NK-92 treated with Interleukin-12 subunit alpha and Interleukin-12 subunit beta, amount 100 ng/mL, for 24 hours (cell line): ENCODE results near the gene ABRAXAS1.

Source experiments
- DNase-seq: peaks from one replicate; lab custom pipeline; 2025; lab: John Stamatoyannopoulos, UW

ABRAXAS1 gene

GRCh38 chr4:83454686-83455085, 30.2 kb downstream of the ABRAXAS1 start:
- no peak for DNase-seq

GRCh38 chr4:83449009-83449408, 35.9 kb downstream of the ABRAXAS1 start:
- DNase-seq, result no peak

- no peak for DNase-seq
Observed at GRCh38 chr4:83440899-83441298, 44.0 kb downstream of the ABRAXAS1 start.

GRCh38 chr4:83440148-83440814, 44.6 kb downstream of the ABRAXAS1 start:
- no peak for DNase-seq

DNA sequence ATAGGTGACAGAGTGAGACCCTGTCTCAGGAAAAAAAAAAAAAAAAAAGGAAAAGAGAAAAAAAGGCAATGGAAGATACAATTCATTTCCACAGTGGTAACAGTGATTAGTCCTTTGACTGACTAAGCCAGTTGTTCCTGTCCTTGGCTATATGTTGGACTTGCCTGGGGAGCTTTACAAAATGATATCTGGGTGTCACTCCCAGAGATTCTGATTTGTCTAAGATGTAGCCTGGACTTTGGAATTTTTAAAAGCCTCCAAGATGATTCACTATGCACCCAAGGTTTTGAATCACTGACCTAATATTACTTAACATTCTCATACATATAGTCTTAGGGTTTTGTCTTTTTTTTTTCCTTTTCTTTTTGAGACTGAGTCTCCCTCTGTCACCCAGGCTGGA, 46.2 kb downstream of the ABRAXAS1 start:
- no peak for DNase-seq

GRCh38 chr4:83436680-83437079, 48.2 kb downstream of the ABRAXAS1 start:
- DNase-seq, result no peak

- no peak for DNase-seq
Observed at GRCh38 chr4:83431200-83431599, 53.7 kb downstream of the ABRAXAS1 start.

- no peak for DNase-seq
Observed at GRCh38 chr4:83418211-83418610, 66.7 kb downstream of the ABRAXAS1 start.

- no peak for DNase-seq
Observed at GRCh38 chr4:83417566-83417965, 67.3 kb downstream of the ABRAXAS1 start.

GRCh38 chr4:83413676-83414075, 71.2 kb downstream of the ABRAXAS1 start:
- DNase-seq, result no peak
